HCT116 (cell line): Measurements from ENCODE around the gene SNX8. TPM values are rescaled to one million over a fixed set of nuclear protein-coding genes. Genes with fewer than 3 reads are reported as not detected.

Source experiments
- ATAC-seq: fragments of 200-7000 bp; cut with Tn5 transposase; 2 replicates; pipeline ENCODE4 v1.9.1; 2020; ENCODE audit warnings: mild to moderate bottlenecking, moderate library complexity
- BruUV-seq: library from RNA; stranded (reverse); fragments of 400-500 nt; replicated peaks from 2 replicates; lab custom pipeline; 2021; lab: Mats Ljungman, UMichigan
- CTCF ChIA-PET: fragments of 300-600 bp; sonication (Branson Sonifier 250); formaldehyde crosslinking; loops from one replicate; lab custom pipeline; 2021; ENCODE audit warnings: antibody characterized with exemption; lab: Charles Lee
- POLR2A ChIA-PET: fragments of 300-600, 350-600 bp; sonication (Branson Sonifier 250); formaldehyde crosslinking; loops from one replicate; lab custom pipeline; 2021; ENCODE audit warnings: antibody characterized with exemption; lab: Charles Lee
- RAD21 ChIA-PET, 2 experiments: fragments of 300-600 bp; sonication (Branson Sonifier 250); formaldehyde crosslinking; loops; one replicate each; lab custom pipeline; 2023; ENCODE audit warnings: low total read pairs in 2 of 2; ENCODE audit not compliant: uncharacterized antibody in 2 of 2, unreplicated experiment in 2 of 2, low non-redundant PET in 1 of 2; lab: Charles Lee
- DNase-seq: peaks from one replicate; pipeline ENCODE4 v3.0.0-alpha.2; 2010; ENCODE audit warnings: low read depth, low spot score
- H2AFZ ChIP-seq: fragments of 200-600 bp; shearing (Covaris generic), sonication (generic); 2 replicates; pipeline ENCODE4 v1.6.1; 2017; ENCODE audit warnings: low read depth, mixed run types, mixed read lengths, antibody characterized with exemption, low read length; ENCODE audit not compliant: poor library complexity, severe bottlenecking
- H3K27ac ChIP-seq: 2 replicates; pipeline ENCODE4 v1.5.1; 2012; ENCODE audit warnings: low read depth, low read length
- H3K27me3 ChIP-seq: fragments of 200-600 bp; sonication (generic); 2 replicates; pipeline ENCODE4 v1.6.1; 2016; ENCODE audit warnings: mixed run types, low read length, mixed read lengths; ENCODE audit not compliant: insufficient read depth
- H3K36me3 ChIP-seq, 2 experiments: fragments of 200-500 bp in 1 of 2; fragments of 200-600 bp in 1 of 2; sonication (Bioruptor generic) in 1 of 2; sonication (generic) in 1 of 2; 2 replicates each; pipeline versions ENCODE4 v1.5.1 to v1.6.1; 2014 to 2016; ENCODE audit warnings: low read length in 2 of 2, inconsistent platforms in 1 of 2, mixed read lengths in 1 of 2, mixed run types in 1 of 2; ENCODE audit not compliant: insufficient read depth in 2 of 2, control insufficient read depth in 1 of 2
- H3K4me1 ChIP-seq, 2 experiments: fragments of 200-600 bp in 1 of 2; sonication (generic) in 1 of 2; 2 replicates each; pipeline versions ENCODE4 v1.5.1 to v1.6.1; 2012 to 2017; ENCODE audit warnings: low read length in 2 of 2, inconsistent platforms in 1 of 2, mild to moderate bottlenecking in 1 of 2, mixed read lengths in 1 of 2, mixed run types in 1 of 2, moderate library complexity in 1 of 2; ENCODE audit not compliant: insufficient read depth in 2 of 2, control insufficient read depth in 1 of 2
- H3K4me2 ChIP-seq: fragments of 200-600 bp; sonication (generic); 2 replicates; pipeline ENCODE4 v1.6.1; 2017; ENCODE audit warnings: mixed run types, low read length, mixed read lengths
- H3K4me3 ChIP-seq, 2 experiments: fragments of 200-600 bp in 1 of 2; sonication (generic) in 1 of 2; replicated peaks in 1 of 2; 2 replicates each; pipeline ENCODE4 v1.5.1; 2011 to 2016; ENCODE audit warnings: low read length in 2 of 2, control low read depth in 1 of 2, low read depth in 1 of 2, mild to moderate bottlenecking in 1 of 2, mixed read lengths in 1 of 2, mixed run types in 1 of 2
- H3K79me2 ChIP-seq: fragments of 200-600 bp; sonication (generic); 2 replicates; pipeline ENCODE4 v1.6.1; 2017; ENCODE audit warnings: mild to moderate bottlenecking, mixed run types, low read length, moderate library complexity, mixed read lengths; ENCODE audit not compliant: insufficient read depth
- H3K9ac ChIP-seq: fragments of 200-600 bp; sonication (generic); 2 replicates; pipeline ENCODE4 v1.6.1; 2016; ENCODE audit warnings: low read length, mixed read lengths
- H3K9me2 ChIP-seq: fragments of 200-600 bp; sonication (generic), shearing (Covaris generic); 2 replicates; pipeline ENCODE4 v1.6.1; 2017; ENCODE audit warnings: mixed run types, mild to moderate bottlenecking, moderate library complexity; ENCODE audit not compliant: insufficient read depth
- H3K9me3 ChIP-seq, 2 experiments: fragments of 200-500 bp in 1 of 2; fragments of 200-600 bp in 1 of 2; sonication (Bioruptor generic) in 1 of 2; sonication (generic) in 1 of 2; 2 replicates each; pipeline ENCODE4 v1.6.1; 2014 to 2017; ENCODE audit warnings: low read length in 2 of 2, mixed read lengths in 2 of 2, inconsistent platforms in 1 of 2, low read depth in 1 of 2, mild to moderate bottlenecking in 1 of 2, mixed run types in 1 of 2, moderate library complexity in 1 of 2; ENCODE audit not compliant: control insufficient read depth in 1 of 2, insufficient read depth in 1 of 2
- H4K20me1 ChIP-seq: fragments of 200-600 bp; sonication (generic), shearing (Covaris generic); 2 replicates; pipeline ENCODE4 v1.6.1; 2017; ENCODE audit warnings: mixed run types, mild to moderate bottlenecking, moderate library complexity; ENCODE audit not compliant: insufficient read depth
- ATF3 ChIP-seq: IDR thresholded peaks from 2 replicates; pipeline ENCODE4 v1.6.1; 2012
- CEBPB ChIP-seq: IDR thresholded peaks from 2 replicates; pipeline ENCODE4 v1.6.1; 2012; ENCODE audit warnings: low read depth
- CTCF ChIP-seq, 3 experiments: fragments of 200-600 bp in 1 of 3; sonication (generic) in 1 of 3; IDR thresholded peaks in 2 of 3; conservative IDR thresholded peaks in 1 of 3; 2 replicates each; pipeline ENCODE4 v1.5.1; 2012 to 2017; ENCODE audit warnings: low read depth in 2 of 3, low read length in 2 of 3, antibody characterized with exemption in 1 of 3, borderline replicate concordance in 1 of 3, control low read depth in 1 of 3, mild to moderate bottlenecking in 1 of 3, mixed read lengths in 1 of 3, mixed run types in 1 of 3, moderate library complexity in 1 of 3; ENCODE audit not compliant: insufficient read depth in 1 of 3
- EGR1 ChIP-seq: IDR thresholded peaks from 2 replicates; pipeline ENCODE4 v1.6.1; 2012; ENCODE audit warnings: low read depth
- ELF1 ChIP-seq: IDR thresholded peaks from 2 replicates; pipeline ENCODE4 v1.6.1; 2012; ENCODE audit warnings: low read depth, borderline replicate concordance
- MAX ChIP-seq: IDR thresholded peaks from 2 replicates; pipeline ENCODE4 v1.6.1; 2012
- POLR2A ChIP-seq: IDR thresholded peaks from 2 replicates; pipeline ENCODE4 v1.7.0; 2011; ENCODE audit warnings: borderline replicate concordance; ENCODE audit not compliant: insufficient read depth, insufficient read length; ENCODE audit errors: extremely low read depth
- POLR2AphosphoS5 ChIP-seq: IDR thresholded peaks from 2 replicates; pipeline ENCODE4 v1.6.1; 2011; ENCODE audit warnings: mild to moderate bottlenecking, low read depth, low read length, moderate library complexity
- REST ChIP-seq: IDR thresholded peaks from 2 replicates; pipeline ENCODE4 v1.6.1; 2012; ENCODE audit warnings: low read depth
- SIN3A ChIP-seq: IDR thresholded peaks from 2 replicates; pipeline ENCODE4 v1.6.1; 2012; ENCODE audit warnings: low read depth
- SP1 ChIP-seq: IDR thresholded peaks from 2 replicates; pipeline ENCODE4 v1.6.1; 2012; ENCODE audit warnings: low read depth
- SRF ChIP-seq: IDR thresholded peaks from 2 replicates; pipeline ENCODE4 v1.6.1; 2012; ENCODE audit warnings: low read depth
- YY1 ChIP-seq: IDR thresholded peaks from 2 replicates; pipeline ENCODE4 v1.6.1; 2011; ENCODE audit warnings: low read length, low read depth, moderate library complexity, mild to moderate bottlenecking; ENCODE audit not compliant: insufficient replicate concordance; ENCODE audit errors: extremely low read depth
- ZFX ChIP-seq: fragments of 450-650 bp; IDR thresholded peaks from 2 replicates; pipeline ENCODE4 v1.6.1; 2017
- ZNF274 ChIP-seq: fragments of 200-500 bp; sonication (Bioruptor generic); IDR thresholded peaks from 2 replicates; pipeline ENCODE4 v1.6.1; 2014; ENCODE audit warnings: mild to moderate bottlenecking, low read depth, low read length, inconsistent platforms
- intact Hi-C: fragments of 100-400 bp; cut with micrococcal nuclease; formaldehyde crosslinking; loops from 2 replicates; pipeline ENCODE4 v1.10.0; 2022
- total RNA-seq: library from RNA; stranded (reverse); gene quantifications from one replicate; pipeline ENCODE4 v1.2.1, GENCODE V29; 2021; ENCODE audit not compliant: unreplicated experiment

The SNX8 gene
- total RNA-seq, 1 experiment from 2014 or later, result 41.7 TPM

- TF ChIP-seq REST (no peak), POLR2AphosphoS5 (peak; percentile 92), ATF3 (no peak)
These were observed 72.4 kb downstream of the SNX8 start, which contains the start of the genes MRM2 and NUDT1 (continued) for GRCh38 chr7:2241580-2242540.

- ChIA-PET CTCF (interaction anchor here (0.9 kb wide), 1 partner anchor 8 kb away, joined by 3 read pairs; no protein-coding TSS in a partner anchor), RAD21 (no interaction called here), POLR2A (no interaction called here)
- no peak overlapping the region for H3K27ac ChIP-seq
- H3K9me3 ChIP-seq, result no peaks in the 10 kb centered on the region
- peaks cover 9 to 23% of the 10 kb centered on the region in 2 experiments for H3K4me1 ChIP-seq
- H3K4me3 ChIP-seq, result no peak overlapping the region
- H4K20me1 ChIP-seq, result no peaks in the 10 kb centered on the region
- BruUV-seq, result no TSS peak
- H3K27me3 ChIP-seq, result no peaks in the 10 kb centered on the region
- no peak overlapping the region for H3K9ac ChIP-seq
- H3K9me2 ChIP-seq, result no peaks in the 10 kb centered on the region
- intact Hi-C loops, result no loop called here
- ATAC-seq, result no peak
- peaks cover 80% of the 10 kb centered on the region for H3K79me2 ChIP-seq
- no peak for DNase-seq
- no peak overlapping the region for H2AFZ ChIP-seq
- H3K36me3 ChIP-seq, result peaks cover 22 to 43% of the 10 kb centered on the region in 2 experiments
- no peak overlapping the region for H3K4me2 ChIP-seq
- TF ChIP-seq SIN3A (no peak), SRF (no peak), MAX (no peak), CTCF (IDR thresholded peaks at IDR 0.05 in 2 of 3, conservative IDR thresholded peaks at IDR 0.05 in 1 of 3; ENCODE audit: borderline replicate concordance in 1 of 3, insufficient read depth in 1 of 3, low read depth in 2 of 3, low read length in 2 of 3) (no peak), YY1 (no peak), ELF1 (no peak), ATF3 (no peak), ZFX (no peak), CEBPB (no peak), SP1 (no peak), EGR1 (no peak), ZNF274 (no peak), POLR2A (no peak)
These were observed 75.0 kb downstream of the SNX8 start for GRCh38 chr7:2239242-2239641.
